IPS DF 6.9 (cell line): ENCODE results near the gene PLCL2.

Source experiments
- DNase-seq: peaks from one replicate; pipeline ENCODE4 v3.0.0-alpha.2; 2013; ENCODE audit warnings: low read depth, low spot score
- H3K27ac ChIP-seq: one replicate; pipeline ENCODE4 v1.5.1; 2013; ENCODE audit warnings: low read length, control low read depth
- H3K27me3 ChIP-seq: 2 replicates; pipeline ENCODE4 v1.6.1; 2013; ENCODE audit warnings: mild to moderate bottlenecking, low read length; ENCODE audit not compliant: control insufficient read depth, insufficient read depth
- H3K36me3 ChIP-seq: 2 replicates; pipeline ENCODE4 v1.6.1; 2013; ENCODE audit warnings: low read length; ENCODE audit not compliant: control insufficient read depth, insufficient read depth
- H3K4me1 ChIP-seq: 2 replicates; pipeline ENCODE4 v1.6.1; 2013; ENCODE audit warnings: low read length; ENCODE audit not compliant: control insufficient read depth, insufficient read depth
- H3K4me3 ChIP-seq: 2 replicates; pipeline ENCODE4 v1.5.1; 2013; ENCODE audit warnings: mild to moderate bottlenecking, low read length
- H3K9me3 ChIP-seq: 2 replicates; pipeline ENCODE4 v1.6.1; 2013; ENCODE audit warnings: low read length, inconsistent platforms; ENCODE audit not compliant: control insufficient read depth, insufficient read depth
- WGBS: extraction: QIAGEN DNeasy Blood & Tissue Kit; methylation state at CpG from one replicate; pipeline ENCODE4 v1.1.7; 2013; ENCODE audit warnings: mixed read lengths, missing lambda C conversion rate; ENCODE audit not compliant: insufficient read length, insufficient coverage; 5-methylcytosine and 5-hydroxymethylcytosine counted together

The PLCL2 gene

GRCh38 chr3:16884748-16885592 lies at the start of gene PLCL2:
PLCL2 (plus strand) TSS chr3:16884955; CDS start chr3:16885040, 85 bp downstream.
- Histone ChIP-seq H3K36me3 (no peaks in the 10 kb centered on the region), H3K9me3 (no peaks in the 10 kb centered on the region), H3K27ac (no peak within 1 kb of the TSS), H3K4me3 (peak within 1 kb of the TSS; percentile 56), H3K4me1 (no peaks in the 10 kb centered on the region), H3K27me3 (peaks cover 4% of the 10 kb centered on the region; the same call in 1 of the 2 replicates)
- no CpG with 5 or more reads among the region's 87 CpGs for WGBS
- no peak for DNase-seq

GRCh38 chr3:16836505-16837237 lies 48.1 kb upstream of the PLCL2 start:
- DNase-seq = no peak
- 100% methylated on average over 1 of the region's 4 CpGs for WGBS
- Histone ChIP-seq H3K4me3 (no peak overlapping the region), H3K27ac (no peak overlapping the region), H3K4me1 (no peaks in the 10 kb centered on the region), H3K27me3 (no peaks in the 10 kb centered on the region), H3K9me3 (no peaks in the 10 kb centered on the region), H3K36me3 (no peaks in the 10 kb centered on the region)

GRCh38 chr3:16837602-16838001 lies 47.2 kb upstream of the PLCL2 start:
- Histone ChIP-seq H3K4me3 (no peak overlapping the region), H3K27me3 (no peaks in the 10 kb centered on the region), H3K27ac (no peak overlapping the region), H3K4me1 (peaks cover 1% of the 10 kb centered on the region; the same call in 1 of the 2 replicates), H3K36me3 (no peaks in the 10 kb centered on the region), H3K9me3 (no peaks in the 10 kb centered on the region)
- no CpG with 5 or more reads among the region's 7 CpGs for WGBS
- DNase-seq = no peak

- Histone ChIP-seq H3K36me3 (no peaks in the 10 kb centered on the region), H3K4me3 (no peak overlapping the region), H3K27ac (no peak overlapping the region), H3K27me3 (no peaks in the 10 kb centered on the region), H3K4me1 (peaks cover 1% of the 10 kb centered on the region; the same call in 1 of the 2 replicates), H3K9me3 (no peaks in the 10 kb centered on the region)
- no CpG with 5 or more reads among the region's 1 CpG for WGBS
- DNase-seq = no peak
These were observed 46.2 kb upstream of the PLCL2 start for GRCh38 chr3:16838561-16838960.

GRCh38 chr3:16839271-16840100 lies 45.3 kb upstream of the PLCL2 start:
- H3K4me3 ChIP-seq = no peak overlapping the region
- H3K4me1 ChIP-seq = peaks cover 1% of the 10 kb centered on the region; the same call in 1 of the 2 replicates
- no peak for DNase-seq
- no CpG with 5 or more reads among the region's 10 CpGs for WGBS
- no peaks in the 10 kb centered on the region for H3K36me3 ChIP-seq
- H3K27ac ChIP-seq = no peak overlapping the region
- H3K9me3 ChIP-seq = no peaks in the 10 kb centered on the region
- H3K27me3 ChIP-seq = no peaks in the 10 kb centered on the region

- no peaks in the 10 kb centered on the region for H3K36me3 ChIP-seq
- no CpG with 5 or more reads among the region's 1 CpG for WGBS
- H3K4me1 ChIP-seq = peaks cover 1% of the 10 kb centered on the region; the same call in 1 of the 2 replicates
- DNase-seq = no peak
- H3K9me3 ChIP-seq = no peaks in the 10 kb centered on the region
- no peaks in the 10 kb centered on the region for H3K27me3 ChIP-seq
- no peak overlapping the region for H3K27ac ChIP-seq
- H3K4me3 ChIP-seq = no peak overlapping the region
These were observed 44.7 kb upstream of the PLCL2 start for GRCh38 chr3:16840101-16840424.

GRCh38 chr3:16841041-16841753 lies 43.6 kb upstream of the PLCL2 start:
- no CpG with 5 or more reads among the region's 7 CpGs for WGBS
- Histone ChIP-seq H3K4me1 (peaks cover 1% of the 10 kb centered on the region; the same call in 1 of the 2 replicates), H3K27ac (no peak overlapping the region), H3K4me3 (no peak overlapping the region), H3K9me3 (no peaks in the 10 kb centered on the region), H3K27me3 (no peaks in the 10 kb centered on the region), H3K36me3 (no peaks in the 10 kb centered on the region)
- no peak for DNase-seq

- H3K27me3 ChIP-seq = no peaks in the 10 kb centered on the region
- no peak overlapping the region for H3K27ac ChIP-seq
- H3K9me3 ChIP-seq = no peaks in the 10 kb centered on the region
- peaks cover 1% of the 10 kb centered on the region; the same call in 1 of the 2 replicates for H3K4me1 ChIP-seq
- H3K36me3 ChIP-seq = no peaks in the 10 kb centered on the region
- no CpG with 5 or more reads among the region's 3 CpGs for WGBS
- no peak overlapping the region for H3K4me3 ChIP-seq
- no peak for DNase-seq
These were observed 42.9 kb upstream of the PLCL2 start for GRCh38 chr3:16841904-16842271.

- H3K4me3 ChIP-seq = no peak overlapping the region
- no peak overlapping the region for H3K27ac ChIP-seq
- H3K27me3 ChIP-seq = no peaks in the 10 kb centered on the region; the same call in 1 of the 2 replicates
- WGBS = no CpG with 5 or more reads among the region's 16 CpGs
- no peak for DNase-seq
- H3K36me3 ChIP-seq = no peaks in the 10 kb centered on the region
- H3K9me3 ChIP-seq = no peaks in the 10 kb centered on the region
- peaks cover 1% of the 10 kb centered on the region; the same call in 1 of the 2 replicates for H3K4me1 ChIP-seq
These were observed 42.2 kb upstream of the PLCL2 start for GRCh38 chr3:16842272-16843270.
